Upper lobe of left lung (tissue), 4 donors: ENCODE results near the gene C9orf40.

ENCODE experiments used
- POLR2A ChIP-seq, 4 donors: fragments of 450-650 bp; IDR thresholded peaks; one replicate each; pipeline ENCODE4 v1.5.1; 2016 to 2017; ENCODE audit warnings: antibody characterized with exemption in 4 of 4, mild to moderate bottlenecking in 2 of 4
- TF ChIP-seq, protein P1 (sequence below), 6 experiments: fragments of 450-650 bp in 4 of 6; fragments of 200-600 bp in 2 of 6; sonication (generic) in 2 of 6; IDR thresholded peaks; one replicate each; pipeline ENCODE4 v1.5.1; 2016 to 2019; ENCODE audit warnings: antibody characterized with exemption in 6 of 6

DNA sequence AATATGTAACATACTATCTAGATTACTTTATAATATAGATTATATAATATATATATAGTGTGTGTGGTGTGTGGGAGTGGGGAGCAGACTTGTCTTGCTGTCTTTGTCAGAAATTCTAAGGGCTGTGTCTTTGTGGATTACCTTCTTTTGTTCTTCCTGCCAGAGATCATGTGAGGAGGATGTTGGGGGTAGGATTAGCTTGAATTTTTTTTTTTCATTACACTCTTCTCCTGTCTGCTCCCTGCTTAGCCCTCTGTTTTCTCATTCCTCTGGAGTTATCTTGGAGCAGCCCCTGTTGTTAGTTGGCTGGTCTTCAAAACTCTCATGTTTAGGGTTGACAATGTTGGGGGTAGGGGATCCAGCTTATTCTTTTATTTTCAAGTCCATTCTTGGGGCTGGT is 21.0 kb upstream of the C9orf40 start:
- TF ChIP-seq, protein P1, sequence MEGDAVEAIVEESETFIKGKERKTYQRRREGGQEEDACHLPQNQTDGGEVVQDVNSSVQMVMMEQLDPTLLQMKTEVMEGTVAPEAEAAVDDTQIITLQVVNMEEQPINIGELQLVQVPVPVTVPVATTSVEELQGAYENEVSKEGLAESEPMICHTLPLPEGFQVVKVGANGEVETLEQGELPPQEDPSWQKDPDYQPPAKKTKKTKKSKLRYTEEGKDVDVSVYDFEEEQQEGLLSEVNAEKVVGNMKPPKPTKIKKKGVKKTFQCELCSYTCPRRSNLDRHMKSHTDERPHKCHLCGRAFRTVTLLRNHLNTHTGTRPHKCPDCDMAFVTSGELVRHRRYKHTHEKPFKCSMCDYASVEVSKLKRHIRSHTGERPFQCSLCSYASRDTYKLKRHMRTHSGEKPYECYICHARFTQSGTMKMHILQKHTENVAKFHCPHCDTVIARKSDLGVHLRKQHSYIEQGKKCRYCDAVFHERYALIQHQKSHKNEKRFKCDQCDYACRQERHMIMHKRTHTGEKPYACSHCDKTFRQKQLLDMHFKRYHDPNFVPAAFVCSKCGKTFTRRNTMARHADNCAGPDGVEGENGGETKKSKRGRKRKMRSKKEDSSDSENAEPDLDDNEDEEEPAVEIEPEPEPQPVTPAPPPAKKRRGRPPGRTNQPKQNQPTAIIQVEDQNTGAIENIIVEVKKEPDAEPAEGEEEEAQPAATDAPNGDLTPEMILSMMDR (IDR thresholded peaks at IDR 0.05) = no peak
- TF ChIP-seq POLR2A (IDR thresholded peaks at IDR 0.05) = no peak
